ENCODE results near the gene TEX55. TPM values are rescaled to one million over a fixed set of nuclear protein-coding genes. Genes with fewer than 3 reads are reported as not detected.

TEX55 gene
- total RNA-seq, 2 experiments from 2014 or later: not detected

DNA sequence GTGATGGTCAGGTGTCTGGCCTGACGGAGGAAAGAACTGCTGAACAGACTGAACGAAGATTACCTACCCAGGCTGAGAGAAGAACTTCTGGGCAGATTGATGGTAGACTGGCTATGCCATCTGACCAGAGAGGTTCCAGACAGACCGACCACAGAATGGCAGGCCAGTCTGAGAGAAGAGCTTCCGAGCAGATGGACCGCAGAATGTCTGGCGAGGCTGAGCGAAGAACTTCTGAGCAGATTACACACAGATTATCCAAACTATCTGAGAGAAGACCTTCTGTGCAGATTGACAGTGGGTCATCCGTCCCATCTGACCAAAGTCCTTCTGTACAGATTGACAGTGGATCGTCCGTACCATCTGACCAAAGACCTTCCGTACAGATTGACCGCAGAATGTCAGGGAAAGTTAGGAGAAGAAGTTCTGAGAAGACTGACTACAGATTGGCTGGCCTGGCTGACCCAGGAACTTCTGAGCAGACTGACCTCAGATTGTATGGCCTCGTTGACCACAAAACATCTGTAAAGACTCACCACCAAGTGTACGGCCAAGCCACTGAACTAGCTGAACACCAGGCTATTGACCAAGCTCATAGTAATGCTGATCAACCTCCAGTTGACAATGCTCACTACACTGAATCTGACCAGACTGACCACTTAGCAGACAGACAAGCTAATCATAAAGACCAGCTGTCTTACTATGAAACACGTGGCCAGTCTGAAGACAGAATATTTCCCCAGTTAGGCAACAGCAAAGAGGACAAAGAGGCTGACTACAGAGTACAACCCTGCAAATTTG is 812 bp downstream of the TEX55 start:
- H3K36me3 ChIP-seq (ENCODE audit: insufficient read depth, low read length): no peaks in the 10 kb centered on the region
- TF ChIP-seq, protein P1, sequence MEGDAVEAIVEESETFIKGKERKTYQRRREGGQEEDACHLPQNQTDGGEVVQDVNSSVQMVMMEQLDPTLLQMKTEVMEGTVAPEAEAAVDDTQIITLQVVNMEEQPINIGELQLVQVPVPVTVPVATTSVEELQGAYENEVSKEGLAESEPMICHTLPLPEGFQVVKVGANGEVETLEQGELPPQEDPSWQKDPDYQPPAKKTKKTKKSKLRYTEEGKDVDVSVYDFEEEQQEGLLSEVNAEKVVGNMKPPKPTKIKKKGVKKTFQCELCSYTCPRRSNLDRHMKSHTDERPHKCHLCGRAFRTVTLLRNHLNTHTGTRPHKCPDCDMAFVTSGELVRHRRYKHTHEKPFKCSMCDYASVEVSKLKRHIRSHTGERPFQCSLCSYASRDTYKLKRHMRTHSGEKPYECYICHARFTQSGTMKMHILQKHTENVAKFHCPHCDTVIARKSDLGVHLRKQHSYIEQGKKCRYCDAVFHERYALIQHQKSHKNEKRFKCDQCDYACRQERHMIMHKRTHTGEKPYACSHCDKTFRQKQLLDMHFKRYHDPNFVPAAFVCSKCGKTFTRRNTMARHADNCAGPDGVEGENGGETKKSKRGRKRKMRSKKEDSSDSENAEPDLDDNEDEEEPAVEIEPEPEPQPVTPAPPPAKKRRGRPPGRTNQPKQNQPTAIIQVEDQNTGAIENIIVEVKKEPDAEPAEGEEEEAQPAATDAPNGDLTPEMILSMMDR (IDR thresholded peaks at IDR 0.05): no peak
- POLR2A ChIA-PET: interaction anchor here (0.9 kb wide), 1 partner anchor 95 kb away, joined by 3 read pairs; no protein-coding TSS in a partner anchor
- DNase-seq: no peak
- H3K27me3 ChIP-seq (ENCODE audit: control insufficient read depth in 1 of 2, insufficient read depth in 2 of 2, low read length in 2 of 2): no peaks in the 10 kb centered on the region
- Mint-ChIP-seq H3K4me1 (ENCODE audit: low read depth) (no peaks in the 10 kb centered on the region), H3K9me3 (no peaks in the 10 kb centered on the region), H3K4me3 (no peak overlapping the region), H3K27me3 (no peaks in the 10 kb centered on the region), H3K27ac (no peak overlapping the region), H3K36me3 (ENCODE audit: low read depth) (no peaks in the 10 kb centered on the region)
- intact Hi-C loops (cut with DNase I, micrococcal nuclease): loop anchor here in 1 of 2 experiments (5.0 kb wide), 1 partner anchor 206 kb away; no protein-coding TSS in a partner anchor
- no peak overlapping the region for H3K4me3 ChIP-seq (ENCODE audit: low read length)
- CTCF ChIA-PET: interaction anchor here (1.3 kb wide), 1 partner anchor 94 kb away, joined by 6 read pairs; the partner anchor contains the start of gene B4GALT4
- no peak overlapping the region for H3K27ac ChIP-seq (ENCODE audit: low read depth in 1 of 2, low read length in 2 of 2)
- ATAC-seq (ENCODE audit: poor library complexity): no peak
- H3K4me1 ChIP-seq (ENCODE audit: insufficient read depth, low read length): no peaks in the 10 kb centered on the region
- no peaks in the 10 kb centered on the region for H3K9me3 ChIP-seq (ENCODE audit: control insufficient read depth in 1 of 2, insufficient read depth in 1 of 2, low read length in 2 of 2)

DNA sequence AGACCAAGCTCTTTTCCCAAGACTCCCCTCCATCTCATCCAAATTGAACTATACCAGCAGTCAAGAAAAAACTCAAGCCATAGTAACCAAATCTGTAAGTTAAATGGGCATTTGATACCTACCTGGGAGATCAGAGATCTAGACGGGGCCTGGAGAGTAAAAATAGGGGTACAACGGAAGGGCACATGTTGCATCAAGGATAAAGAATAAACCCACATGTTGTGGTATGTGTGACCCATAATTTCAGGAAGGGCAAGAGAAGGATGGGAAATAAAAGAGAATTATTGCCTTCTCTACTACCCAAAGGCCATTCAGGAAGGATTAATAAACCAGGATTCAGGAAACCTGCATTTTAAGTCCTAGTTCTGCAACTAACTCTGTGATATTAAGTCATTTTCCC is 1.5 kb downstream of the TEX55 start:
- no peak for DNase-seq
- no peak overlapping the region for H3K4me3 Mint-ChIP-seq
- H3K9me3 Mint-ChIP-seq: no peaks in the 10 kb centered on the region
- TF ChIP-seq, protein P1 (IDR thresholded peaks at IDR 0.05): no peak
- H3K27ac Mint-ChIP-seq: no peak overlapping the region
- no peaks in the 10 kb centered on the region for H3K4me1 ChIP-seq (ENCODE audit: insufficient read depth, low read length)
- intact Hi-C loops (cut with DNase I, micrococcal nuclease): loop anchor here in 1 of 2 experiments (5.0 kb wide), 1 partner anchor 205 kb away; no protein-coding TSS in a partner anchor
- ChIA-PET POLR2A (no interaction called here), CTCF (no interaction called here)
- H3K9me3 ChIP-seq (ENCODE audit: control insufficient read depth in 1 of 2, insufficient read depth in 1 of 2, low read length in 2 of 2): no peaks in the 10 kb centered on the region
- no peak overlapping the region for H3K27ac ChIP-seq (ENCODE audit: low read depth in 1 of 2, low read length in 2 of 2)
- H3K27me3 Mint-ChIP-seq: no peaks in the 10 kb centered on the region
- no peaks in the 10 kb centered on the region for H3K36me3 Mint-ChIP-seq (ENCODE audit: low read depth)
- H3K36me3 ChIP-seq (ENCODE audit: insufficient read depth, low read length): no peaks in the 10 kb centered on the region
- H3K4me1 Mint-ChIP-seq (ENCODE audit: low read depth): no peaks in the 10 kb centered on the region
- no peak overlapping the region for H3K4me3 ChIP-seq (ENCODE audit: low read length)
- no peaks in the 10 kb centered on the region for H3K27me3 ChIP-seq (ENCODE audit: control insufficient read depth in 1 of 2, insufficient read depth in 2 of 2, low read length in 2 of 2)
- no peak for ATAC-seq (ENCODE audit: poor library complexity)

DNA sequence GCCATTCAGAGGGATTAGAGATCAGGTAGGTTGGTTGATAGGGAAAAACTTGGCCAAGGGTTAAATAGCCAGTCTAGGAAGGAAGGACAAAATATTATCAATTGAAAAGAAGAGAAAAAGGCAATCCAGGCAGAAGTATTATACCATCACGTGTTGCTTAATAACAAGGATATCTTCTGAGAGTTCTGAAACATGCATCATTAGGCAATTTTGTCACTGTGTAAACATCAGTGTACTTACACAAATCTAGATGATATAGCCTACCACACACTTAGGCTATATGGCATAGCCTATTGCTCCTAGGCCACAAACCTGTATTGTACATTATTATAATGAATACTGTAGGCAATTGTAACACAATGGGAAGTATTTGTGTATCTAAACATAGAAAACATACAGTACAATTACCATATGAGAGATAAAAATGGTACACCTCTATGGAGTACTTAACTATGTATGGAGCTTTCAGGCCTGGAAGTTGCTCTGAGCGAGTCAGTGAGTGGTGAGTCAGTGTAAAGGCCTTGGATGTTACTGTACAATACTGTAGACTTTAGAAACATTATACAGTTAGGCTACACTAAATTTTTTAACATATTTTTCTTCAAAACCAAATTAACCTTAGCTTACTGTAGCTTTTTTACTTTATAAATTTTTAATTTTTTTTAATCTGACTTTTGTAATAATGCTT is 2.7 kb downstream of the TEX55 start:
- Mint-ChIP-seq H3K4me1 (ENCODE audit: low read depth) (no peaks in the 10 kb centered on the region), H3K27ac (no peak overlapping the region), H3K4me3 (no peak overlapping the region), H3K36me3 (ENCODE audit: low read depth) (peaks cover 3% of the 10 kb centered on the region), H3K27me3 (no peaks in the 10 kb centered on the region), H3K9me3 (peaks cover 6% of the 10 kb centered on the region)
- POLR2A ChIA-PET: interaction anchor here (0.6 kb wide), 1 partner anchor 204 kb away, joined by 3 read pairs; no protein-coding TSS in a partner anchor
- intact Hi-C loops (cut with DNase I, micrococcal nuclease): loop anchor here in 1 of 2 experiments (5.0 kb wide), 1 partner anchor 204 kb away; no protein-coding TSS in a partner anchor
- no peak overlapping the region for H3K27ac ChIP-seq (ENCODE audit: low read depth in 1 of 2, low read length in 2 of 2)
- no peak for ATAC-seq (ENCODE audit: poor library complexity)
- no peaks in the 10 kb centered on the region for H3K27me3 ChIP-seq (ENCODE audit: control insufficient read depth in 1 of 2, insufficient read depth in 2 of 2, low read length in 2 of 2)
- no peaks in the 10 kb centered on the region for H3K9me3 ChIP-seq (ENCODE audit: control insufficient read depth in 1 of 2, insufficient read depth in 1 of 2, low read length in 2 of 2)
- CTCF ChIA-PET: interaction anchor here (0.9 kb wide), 1 partner anchor 93 kb away, joined by 4 read pairs; no protein-coding TSS in a partner anchor
- H3K4me3 ChIP-seq (ENCODE audit: low read length): no peak overlapping the region
- H3K36me3 ChIP-seq (ENCODE audit: insufficient read depth, low read length): no peaks in the 10 kb centered on the region
- H3K4me1 ChIP-seq (ENCODE audit: insufficient read depth, low read length): no peaks in the 10 kb centered on the region
- TF ChIP-seq, protein P1 (IDR thresholded peaks at IDR 0.05): no peak
- DNase-seq: no peak
